Suprapubic skin (tissue), 4 donors: ENCODE results near the gene TTC23.

Source experiments
- EP300 ChIP-seq: sonication (generic); formaldehyde crosslinking; IDR thresholded peaks from one replicate; pipeline ENCODE4 v1.6.1; 2017; ENCODE audit warnings: antibody characterized with exemption
- POLR2A ChIP-seq, 2 donors: fragments of 450-650 bp; IDR thresholded peaks; one replicate each; pipeline ENCODE4 v1.6.1; 2017; ENCODE audit warnings: antibody characterized with exemption in 2 of 2, mild to moderate bottlenecking in 2 of 2, moderate library complexity in 2 of 2
- POLR2AphosphoS5 ChIP-seq, 3 donors: sonication (generic); formaldehyde crosslinking; IDR thresholded peaks; one replicate each; pipeline ENCODE4 v1.6.1; 2017; ENCODE audit warnings: antibody characterized with exemption in 3 of 3
- TF ChIP-seq, protein P1 (sequence below), 2 donors: fragments of 200-600 bp in 1 of 2; fragments of 450-650 bp in 1 of 2; sonication (generic) in 1 of 2; IDR thresholded peaks; one replicate each; pipeline ENCODE4 v1.5.1; 2016 to 2019; ENCODE audit warnings: antibody characterized with exemption in 2 of 2, mild to moderate bottlenecking in 1 of 2, moderate library complexity in 1 of 2

DNA sequence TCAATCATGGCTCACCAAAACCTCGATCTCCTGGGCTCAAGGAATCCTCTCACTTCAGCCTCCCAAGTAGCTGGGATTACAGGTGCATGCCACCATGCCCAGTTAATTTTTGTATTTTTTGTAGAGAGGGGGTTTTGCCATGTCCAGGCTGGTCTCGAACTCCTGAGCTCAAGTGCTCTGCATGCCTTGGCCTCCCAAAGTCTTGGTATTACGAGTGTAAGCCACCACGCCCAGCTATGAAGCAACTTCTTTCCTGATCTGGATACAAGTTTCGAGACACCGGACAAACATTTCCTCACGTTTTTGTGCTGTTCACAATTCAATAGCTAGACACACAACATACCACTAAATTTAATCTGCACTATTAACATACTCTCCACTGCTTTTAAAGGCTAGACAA, 147.9 kb downstream of the TTC23 start:
- TF ChIP-seq, protein P1, sequence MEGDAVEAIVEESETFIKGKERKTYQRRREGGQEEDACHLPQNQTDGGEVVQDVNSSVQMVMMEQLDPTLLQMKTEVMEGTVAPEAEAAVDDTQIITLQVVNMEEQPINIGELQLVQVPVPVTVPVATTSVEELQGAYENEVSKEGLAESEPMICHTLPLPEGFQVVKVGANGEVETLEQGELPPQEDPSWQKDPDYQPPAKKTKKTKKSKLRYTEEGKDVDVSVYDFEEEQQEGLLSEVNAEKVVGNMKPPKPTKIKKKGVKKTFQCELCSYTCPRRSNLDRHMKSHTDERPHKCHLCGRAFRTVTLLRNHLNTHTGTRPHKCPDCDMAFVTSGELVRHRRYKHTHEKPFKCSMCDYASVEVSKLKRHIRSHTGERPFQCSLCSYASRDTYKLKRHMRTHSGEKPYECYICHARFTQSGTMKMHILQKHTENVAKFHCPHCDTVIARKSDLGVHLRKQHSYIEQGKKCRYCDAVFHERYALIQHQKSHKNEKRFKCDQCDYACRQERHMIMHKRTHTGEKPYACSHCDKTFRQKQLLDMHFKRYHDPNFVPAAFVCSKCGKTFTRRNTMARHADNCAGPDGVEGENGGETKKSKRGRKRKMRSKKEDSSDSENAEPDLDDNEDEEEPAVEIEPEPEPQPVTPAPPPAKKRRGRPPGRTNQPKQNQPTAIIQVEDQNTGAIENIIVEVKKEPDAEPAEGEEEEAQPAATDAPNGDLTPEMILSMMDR (IDR thresholded peaks at IDR 0.05): no peak
- no peak for TF ChIP-seq POLR2AphosphoS5 (IDR thresholded peaks at IDR 0.05)
- TF ChIP-seq POLR2A (IDR thresholded peaks at IDR 0.05): no peak
- no peak for TF ChIP-seq EP300
